Stimulated activated naive CD8-positive, alpha-beta T cell treated with anti-CD3 and anti-CD28 coated beads, Interleukin-15, Interleukin-2, amounts not matched to agents 100 ng/mL and 50 ng/mL, for 24 hours (primary cell): ENCODE measurements around the gene ATG4B.
"Not testable (repeated sequence)": the region's sequence is repeated elsewhere in the genome, so short reads cannot be mapped to it uniquely, and the experiment has no call there.

Experiments used
- H3K27ac Mint-ChIP-seq: one replicate; pipeline ENCODE4 v1.8.0; 2021; ENCODE audit warnings: mild to moderate bottlenecking, mixed read lengths
- H3K27me3 Mint-ChIP-seq: one replicate; pipeline ENCODE4 v1.8.0; 2021; ENCODE audit warnings: mixed read lengths
- H3K36me3 Mint-ChIP-seq: one replicate; pipeline ENCODE4 v1.8.0; 2021; ENCODE audit warnings: low read depth, mixed read lengths
- H3K4me1 Mint-ChIP-seq: one replicate; pipeline ENCODE4 v1.8.0; 2021; ENCODE audit warnings: low read depth, mixed read lengths
- H3K4me3 Mint-ChIP-seq: one replicate; pipeline ENCODE4 v1.8.0; 2021; ENCODE audit warnings: mild to moderate bottlenecking, mixed read lengths
- H3K9me3 Mint-ChIP-seq: one replicate; pipeline ENCODE4 v1.8.0; 2021; ENCODE audit warnings: mixed read lengths

Gene ATG4B

DNA sequence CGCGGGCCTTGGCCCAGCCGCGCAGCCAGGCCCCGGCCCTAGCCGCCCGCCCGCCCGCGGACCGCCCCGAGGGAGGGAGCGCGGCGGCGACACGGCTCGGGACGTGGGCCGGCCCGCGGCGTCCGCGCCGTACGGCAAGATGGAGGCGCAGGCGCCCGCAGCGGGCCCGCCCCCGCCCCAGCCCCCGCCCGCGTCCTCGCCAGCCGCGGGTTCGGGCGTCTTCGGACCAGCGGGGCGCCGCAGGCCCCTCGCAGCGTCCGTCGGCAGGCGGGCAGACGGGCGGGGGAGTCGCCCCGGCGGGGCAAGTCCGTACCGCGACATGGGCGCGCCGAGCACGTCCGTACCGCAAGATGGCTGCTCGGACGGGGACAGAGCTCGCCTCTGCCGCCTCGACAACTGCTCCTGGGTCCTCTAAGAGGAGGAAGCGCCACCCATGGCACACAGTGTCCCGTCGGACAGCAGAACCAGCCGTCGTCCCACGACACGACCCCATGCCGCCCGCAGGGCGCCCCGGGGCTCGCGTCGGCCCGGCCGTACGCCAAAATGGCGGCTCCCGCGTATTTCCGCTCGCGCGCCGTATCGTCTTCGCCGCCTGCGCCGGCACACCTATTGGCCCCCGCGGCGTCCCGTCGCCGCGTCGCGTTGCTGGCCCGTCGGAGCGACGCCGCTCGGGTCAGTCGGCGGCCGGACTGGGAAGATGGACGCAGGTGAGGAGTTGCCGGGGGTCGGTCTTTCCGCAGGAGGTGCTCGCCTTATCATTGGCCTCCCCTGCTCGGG, at the start of gene ATG4B, which contains the start of gene THAP4:
Gene ATG4B, plus strand, starts transcription at position 676 of the 777 bp plus-strand sequence. Its CDS starts 22 bp downstream, at position 698.
Gene THAP4, minus strand, starts transcription at position 141 of the 777 bp plus-strand sequence. CDS start 141 bp downstream, outside the sequence.
- peak within 1 kb of the TSS; percentile 91 for H3K27ac Mint-ChIP-seq
- H3K4me1 Mint-ChIP-seq, result peaks cover 56% of the 10 kb centered on the region
- H3K9me3 Mint-ChIP-seq, result no peaks in the 10 kb centered on the region
- peak within 1 kb of the TSS; percentile 92 for H3K4me3 Mint-ChIP-seq
- H3K36me3 Mint-ChIP-seq, result peaks cover 45% of the 10 kb centered on the region
- no peaks in the 10 kb centered on the region for H3K27me3 Mint-ChIP-seq

DNA sequence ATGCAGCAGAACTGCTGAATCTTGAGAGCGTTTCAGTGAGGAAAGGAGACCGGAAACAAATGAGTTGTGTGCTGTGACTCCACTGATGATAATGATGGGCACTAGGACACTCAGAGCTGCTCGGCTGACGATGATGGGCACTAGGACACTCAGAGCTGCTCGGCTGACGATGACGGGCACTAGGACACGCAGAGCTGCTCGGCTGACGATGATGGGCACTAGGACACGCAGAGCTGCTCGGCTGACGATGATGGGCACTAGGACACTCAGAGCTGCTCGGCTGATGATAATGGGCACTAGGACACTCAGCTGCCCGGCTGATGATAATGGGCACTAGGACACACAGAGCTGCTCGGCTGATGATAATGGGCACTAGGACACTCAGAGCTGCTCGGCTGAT, 47.6 kb upstream of the ATG4B start:
- Mint-ChIP-seq H3K9me3 (peaks cover 19% of the 10 kb centered on the region), H3K36me3 (peaks cover 21% of the 10 kb centered on the region)
- not testable (repeated sequence) for H3K27me3 Mint-ChIP-seq, H3K27ac Mint-ChIP-seq, H3K4me1 Mint-ChIP-seq, H3K4me3 Mint-ChIP-seq

DNA sequence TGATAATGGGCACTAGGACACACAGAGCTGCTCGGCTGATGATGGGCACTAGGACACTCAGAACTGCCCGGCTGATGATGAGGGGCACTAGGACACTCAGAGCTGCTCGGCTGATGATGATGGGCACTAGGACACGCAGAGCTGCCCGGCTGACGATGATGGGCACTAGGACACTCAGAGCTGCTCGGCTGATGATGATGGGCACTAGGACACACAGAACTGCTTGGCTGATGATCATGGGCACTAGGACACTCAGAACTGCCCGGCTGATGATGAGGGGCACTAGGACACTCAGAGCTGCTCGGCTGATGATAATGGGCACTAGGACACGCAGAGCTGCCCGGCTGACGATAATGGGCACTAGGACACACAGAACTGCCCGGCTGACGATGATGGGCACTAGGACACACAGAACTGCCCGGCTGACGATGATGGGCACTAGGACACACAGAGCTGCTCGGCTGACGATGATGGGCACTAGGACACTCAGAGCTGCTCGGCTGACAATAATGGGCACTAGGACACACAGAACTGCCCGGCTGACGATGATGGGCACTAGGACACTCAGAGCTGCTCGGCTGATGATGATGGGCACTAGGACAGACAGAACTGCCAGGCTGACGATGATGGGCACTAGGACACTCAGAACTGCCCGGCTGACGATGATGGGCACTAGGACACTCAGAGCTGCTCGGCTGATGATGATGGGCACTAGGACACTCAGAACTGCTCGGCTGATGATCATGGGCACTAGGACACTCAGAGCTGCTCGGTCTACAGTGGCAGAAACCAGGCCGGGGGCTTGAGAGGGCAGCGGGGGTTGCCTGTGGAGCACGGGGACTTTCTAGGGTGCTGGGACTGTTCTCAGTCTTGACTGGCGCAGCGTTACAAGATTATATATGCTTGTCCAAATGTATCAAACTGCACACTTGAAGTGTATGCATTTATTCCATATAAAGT, 46.7 kb upstream of the ATG4B start:
- not testable (repeated sequence) for H3K27me3 Mint-ChIP-seq, H3K4me1 Mint-ChIP-seq, H3K27ac Mint-ChIP-seq, H3K4me3 Mint-ChIP-seq
- H3K36me3 Mint-ChIP-seq, result peaks cover 16% of the 10 kb centered on the region
- H3K9me3 Mint-ChIP-seq, result peaks cover 19% of the 10 kb centered on the region

DNA sequence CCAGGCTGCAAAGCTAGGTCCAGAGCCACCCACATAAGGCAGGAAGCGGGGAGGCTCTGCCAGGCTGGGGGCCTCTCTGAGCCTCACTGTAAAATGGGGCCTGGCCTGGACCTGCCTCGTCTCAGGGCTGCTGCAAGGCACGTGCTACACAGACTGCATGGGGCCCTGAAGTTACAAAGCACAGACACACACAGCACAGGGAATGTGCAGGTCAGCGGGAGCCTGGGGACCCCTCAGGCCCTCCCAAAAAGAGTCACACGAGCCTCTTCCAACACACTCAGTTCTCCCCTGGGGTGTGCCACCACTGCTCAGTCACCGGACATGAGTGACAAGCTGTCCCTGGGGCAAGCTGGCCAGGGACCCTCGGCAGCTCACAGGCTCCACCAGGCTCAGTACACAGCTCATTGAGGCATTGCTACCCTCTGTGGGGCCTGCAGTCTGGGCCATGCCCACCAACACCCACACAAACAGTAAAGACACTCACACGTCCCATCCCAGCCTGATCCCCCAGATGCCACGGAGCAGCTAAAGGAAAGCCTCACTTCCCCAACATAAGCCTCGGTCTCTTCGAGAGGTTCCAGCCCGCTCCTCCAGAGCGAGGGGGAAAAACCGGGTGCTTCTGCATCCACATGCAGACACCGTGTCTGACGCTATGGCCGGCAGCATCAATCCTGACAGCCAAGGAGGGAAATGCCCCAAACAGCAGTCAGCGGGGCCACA, 45.2 kb upstream of the ATG4B start:
- Mint-ChIP-seq H3K4me1 (no peaks in the 10 kb centered on the region), H3K27ac (no peak overlapping the region), H3K4me3 (no peak overlapping the region), H3K9me3 (peaks cover 10% of the 10 kb centered on the region), H3K36me3 (peaks cover 21% of the 10 kb centered on the region), H3K27me3 (no peaks in the 10 kb centered on the region)

DNA sequence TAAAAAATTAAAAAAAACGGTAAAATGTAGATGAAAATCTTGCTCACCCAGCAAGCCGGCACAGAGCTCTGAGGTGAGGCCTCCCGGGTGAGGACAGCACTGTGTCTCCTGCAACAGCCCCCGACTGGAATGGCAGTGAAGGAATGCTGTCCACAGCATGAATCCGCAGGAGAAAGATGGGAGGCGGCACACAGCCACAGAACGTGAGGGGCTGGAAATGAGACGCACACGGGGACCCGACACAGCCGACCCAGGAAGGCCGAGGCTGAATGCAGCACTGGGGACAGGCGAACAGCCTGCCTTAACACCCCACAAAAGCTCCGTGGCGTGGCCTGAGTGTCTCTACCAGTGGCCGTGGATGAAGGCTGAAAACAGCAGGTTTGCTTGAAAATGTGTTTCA, 44.2 kb upstream of the ATG4B start:
- H3K4me1 Mint-ChIP-seq, result no peaks in the 10 kb centered on the region
- no peak overlapping the region for H3K27ac Mint-ChIP-seq
- no peak overlapping the region for H3K4me3 Mint-ChIP-seq
- peaks cover 3% of the 10 kb centered on the region for H3K9me3 Mint-ChIP-seq
- peaks cover 31% of the 10 kb centered on the region for H3K36me3 Mint-ChIP-seq
- no peaks in the 10 kb centered on the region for H3K27me3 Mint-ChIP-seq

DNA sequence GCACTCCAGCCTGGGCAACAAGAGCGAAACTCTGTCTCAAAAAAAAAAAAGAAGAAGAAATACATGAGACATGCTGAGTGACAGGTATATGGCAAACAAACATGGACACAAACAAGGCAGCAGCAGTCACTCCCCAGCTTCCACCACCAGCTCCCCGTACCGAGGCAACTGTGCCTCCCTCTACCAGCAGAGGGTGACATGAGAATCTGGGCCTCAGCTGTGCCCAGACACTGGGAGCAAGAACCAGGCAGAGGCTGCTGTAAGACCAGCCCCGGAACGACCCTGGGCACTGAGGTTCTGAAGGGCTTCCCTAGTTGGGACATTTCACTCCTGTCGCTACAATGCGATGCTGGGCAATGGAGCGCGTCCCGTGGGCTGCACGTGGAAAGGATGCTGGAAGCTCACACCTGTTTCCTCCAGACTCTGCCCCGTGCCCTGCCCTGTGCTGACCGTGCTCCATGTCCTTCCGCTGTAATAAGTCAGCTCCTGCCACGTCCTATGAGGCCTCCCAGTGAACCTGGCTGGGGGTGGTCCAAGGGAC, 41.8 kb upstream of the ATG4B start:
- no peak overlapping the region for H3K4me3 Mint-ChIP-seq
- H3K27ac Mint-ChIP-seq, result no peak overlapping the region
- H3K36me3 Mint-ChIP-seq, result peaks cover 46% of the 10 kb centered on the region
- no peaks in the 10 kb centered on the region for H3K4me1 Mint-ChIP-seq
- H3K27me3 Mint-ChIP-seq, result no peaks in the 10 kb centered on the region
- no peaks in the 10 kb centered on the region for H3K9me3 Mint-ChIP-seq

DNA sequence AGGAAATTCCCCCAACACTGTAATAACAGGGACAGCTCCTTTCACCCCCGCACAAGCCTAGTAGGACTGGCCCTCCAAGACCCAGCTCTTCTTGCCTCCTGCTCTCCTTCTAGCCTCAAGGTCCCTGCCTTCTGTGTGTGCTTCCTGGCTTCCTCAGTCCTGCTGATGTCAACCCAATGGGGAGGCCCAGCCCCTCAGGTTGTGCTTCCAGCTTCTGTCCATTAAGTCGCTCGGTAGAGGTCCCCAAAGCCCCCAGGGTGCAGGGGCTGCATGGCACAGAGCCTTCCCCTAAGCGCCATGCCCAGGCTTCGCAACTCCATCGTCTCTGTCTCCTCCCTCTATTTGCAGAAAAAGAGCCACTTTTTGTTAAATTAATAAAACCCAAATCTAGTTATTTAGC, 39.9 kb upstream of the ATG4B start:
- Mint-ChIP-seq H3K27ac (no peak overlapping the region), H3K4me3 (no peak overlapping the region), H3K9me3 (no peaks in the 10 kb centered on the region), H3K36me3 (peaks cover 58% of the 10 kb centered on the region), H3K4me1 (no peaks in the 10 kb centered on the region), H3K27me3 (no peaks in the 10 kb centered on the region)

DNA sequence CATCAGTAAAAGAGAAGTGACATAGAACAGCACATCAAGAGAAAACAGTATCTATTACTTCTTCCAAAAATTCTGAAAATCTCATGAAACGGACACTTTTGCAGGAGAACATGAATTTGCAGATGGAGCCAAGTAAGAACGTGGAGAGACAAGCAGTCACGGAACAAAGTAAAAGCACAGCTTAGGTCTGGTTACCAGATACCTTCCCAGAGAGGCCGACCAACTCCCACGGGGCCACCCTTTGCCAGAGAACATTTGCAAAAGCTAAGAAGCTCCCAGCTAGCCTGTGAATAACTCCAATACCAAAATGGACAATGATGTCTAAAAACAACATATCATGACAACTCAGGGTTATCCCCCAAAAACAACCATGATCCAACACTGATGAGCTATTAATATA, 39.4 kb upstream of the ATG4B start:
- H3K4me1 Mint-ChIP-seq, result no peaks in the 10 kb centered on the region
- H3K36me3 Mint-ChIP-seq, result peaks cover 58% of the 10 kb centered on the region
- no peaks in the 10 kb centered on the region for H3K27me3 Mint-ChIP-seq
- no peak overlapping the region for H3K27ac Mint-ChIP-seq
- no peak overlapping the region for H3K4me3 Mint-ChIP-seq
- H3K9me3 Mint-ChIP-seq, result no peaks in the 10 kb centered on the region

DNA sequence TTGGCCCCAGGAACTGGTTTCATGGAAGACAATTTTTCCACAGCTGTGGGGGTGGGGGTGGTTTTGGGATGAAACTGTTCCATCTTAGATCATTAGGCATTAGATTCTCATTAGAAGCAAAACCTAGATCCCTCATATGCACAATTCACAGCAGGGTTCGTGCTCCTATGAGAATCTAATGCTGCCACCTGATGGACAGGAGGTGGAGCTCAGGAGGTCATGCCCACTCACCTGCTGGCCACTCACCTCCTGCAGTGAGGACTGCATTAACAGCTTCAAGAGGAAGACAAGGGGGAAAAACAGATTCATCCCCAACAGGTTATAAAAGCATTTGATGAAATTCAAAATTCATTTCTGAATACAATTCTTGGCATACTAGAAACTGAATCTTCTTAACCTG, 39.0 kb upstream of the ATG4B start:
- Mint-ChIP-seq H3K4me1 (no peaks in the 10 kb centered on the region), H3K9me3 (no peaks in the 10 kb centered on the region), H3K27me3 (no peaks in the 10 kb centered on the region), H3K4me3 (no peak overlapping the region), H3K27ac (peak overlapping the region; percentile 6), H3K36me3 (peaks cover 60% of the 10 kb centered on the region)

DNA sequence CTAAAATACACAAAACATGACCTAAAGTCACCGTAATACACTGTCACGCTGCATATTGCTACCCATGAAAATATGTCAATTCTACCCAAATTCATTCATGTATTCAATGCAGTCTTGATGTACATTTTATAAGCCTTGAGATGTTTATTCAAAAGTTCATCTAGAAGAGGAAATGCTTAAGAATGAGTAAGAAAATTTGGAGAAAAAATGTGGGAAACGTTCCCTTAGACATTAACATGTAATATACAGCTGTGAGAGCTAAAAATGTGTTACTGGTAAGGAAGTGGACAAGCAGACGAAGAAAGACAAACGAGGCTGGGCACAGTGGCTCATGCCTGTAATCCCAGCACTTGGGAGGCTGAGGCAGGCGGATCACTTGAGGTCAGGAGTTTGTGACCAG, 37.9 kb upstream of the ATG4B start:
- peaks cover 53% of the 10 kb centered on the region for H3K36me3 Mint-ChIP-seq
- H3K4me3 Mint-ChIP-seq, result no peak overlapping the region
- H3K27me3 Mint-ChIP-seq, result no peaks in the 10 kb centered on the region
- no peaks in the 10 kb centered on the region for H3K9me3 Mint-ChIP-seq
- H3K4me1 Mint-ChIP-seq, result no peaks in the 10 kb centered on the region
- H3K27ac Mint-ChIP-seq, result no peak overlapping the region

DNA sequence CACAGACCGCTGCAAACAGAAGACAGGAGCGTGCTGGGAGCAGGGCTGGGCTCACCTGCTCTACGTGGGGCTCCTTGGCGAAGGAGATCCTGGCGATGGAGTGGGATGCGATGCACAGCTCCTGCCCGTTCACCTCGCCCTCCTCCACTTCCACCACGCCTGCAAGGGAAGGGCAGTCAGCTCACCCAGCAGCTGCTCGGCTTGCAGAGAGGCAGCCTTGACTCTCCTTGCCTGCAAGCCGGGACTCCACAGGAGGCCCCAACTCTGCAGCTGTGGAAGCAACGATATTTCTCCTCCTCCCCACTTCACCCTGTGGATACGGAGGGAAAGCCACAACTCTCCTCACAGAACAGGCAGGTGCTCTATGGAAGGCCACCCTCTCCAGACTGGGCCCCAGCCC, 35.7 kb upstream of the ATG4B start:
- H3K27ac Mint-ChIP-seq, result no peak overlapping the region
- H3K36me3 Mint-ChIP-seq, result peaks cover 50% of the 10 kb centered on the region
- no peaks in the 10 kb centered on the region for H3K9me3 Mint-ChIP-seq

DNA sequence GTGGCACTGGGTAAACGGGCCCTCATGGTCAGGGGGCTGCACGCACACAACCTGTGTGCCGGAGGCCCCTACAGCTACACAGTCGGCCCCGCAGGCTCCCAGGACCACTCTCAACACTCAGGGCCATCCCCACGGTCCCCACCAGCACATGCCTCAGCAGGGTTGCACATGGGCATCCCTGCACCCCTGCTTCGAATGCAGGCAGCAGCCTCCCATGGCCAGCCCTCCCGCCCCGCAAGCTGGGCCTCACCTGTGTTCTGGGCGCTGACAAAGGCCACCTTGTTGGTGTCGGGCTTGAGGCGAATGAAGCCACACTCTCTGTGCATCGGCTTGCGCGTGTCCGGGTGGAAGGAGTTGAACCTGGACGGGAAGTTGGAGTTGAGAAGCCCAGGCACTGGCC, 34.8 kb upstream of the ATG4B start:
- Mint-ChIP-seq H3K27ac (no peak overlapping the region), H3K9me3 (no peaks in the 10 kb centered on the region), H3K36me3 (peaks cover 43% of the 10 kb centered on the region), H3K4me3 (no peak overlapping the region), H3K27me3 (no peaks in the 10 kb centered on the region), H3K4me1 (no peaks in the 10 kb centered on the region)

More for the DNA sequence above, 35.7 kb upstream of the ATG4B start:
- Mint-ChIP-seq H3K4me3 (no peak overlapping the region), H3K4me1 (no peaks in the 10 kb centered on the region), H3K27me3 (no peaks in the 10 kb centered on the region)

DNA sequence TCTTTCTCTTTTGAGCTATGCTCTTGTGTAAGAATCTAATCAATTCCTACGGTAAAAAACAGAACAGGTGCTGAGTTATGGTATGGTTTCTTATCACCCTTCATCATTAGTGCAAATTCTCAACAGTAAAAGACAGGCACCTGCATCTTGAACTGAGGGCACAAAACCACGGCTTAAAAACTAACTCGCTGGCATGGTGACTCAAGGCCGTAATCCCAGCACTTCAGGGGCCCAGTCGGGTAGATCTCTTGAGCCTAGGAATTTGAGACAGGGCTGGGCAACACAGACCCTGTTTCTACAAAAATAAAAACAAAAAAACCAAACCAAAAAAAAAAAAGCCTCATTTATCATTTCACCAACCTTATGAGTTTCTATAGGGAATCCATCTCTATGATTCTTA, 33.8 kb upstream of the ATG4B start:
- Mint-ChIP-seq H3K4me1 (peaks cover 4% of the 10 kb centered on the region), H3K27ac (no peak overlapping the region), H3K4me3 (no peak overlapping the region), H3K9me3 (no peaks in the 10 kb centered on the region), H3K27me3 (no peaks in the 10 kb centered on the region), H3K36me3 (peaks cover 38% of the 10 kb centered on the region)

DNA sequence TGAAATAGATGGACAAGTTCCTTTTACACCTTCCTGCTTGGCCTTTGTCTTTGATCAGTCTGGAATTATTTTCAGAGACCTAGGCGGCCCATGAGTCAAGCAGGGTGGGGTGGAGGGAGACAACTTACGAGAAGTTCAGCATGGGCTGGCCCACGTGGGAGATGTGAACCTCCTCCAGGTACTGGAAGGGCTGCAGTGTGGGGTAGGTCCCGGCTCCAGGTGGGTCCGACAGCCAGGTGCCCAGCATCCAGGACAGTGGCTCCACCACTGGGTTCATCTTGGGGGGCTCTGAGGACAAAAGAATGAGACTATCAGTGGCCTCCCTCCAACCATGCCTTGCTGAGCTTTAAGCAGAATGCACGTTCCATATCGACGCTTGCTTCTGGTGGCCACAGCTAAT, 31.3 kb upstream of the ATG4B start:
- no peak overlapping the region for H3K27ac Mint-ChIP-seq
- peaks cover 24% of the 10 kb centered on the region for H3K36me3 Mint-ChIP-seq

More for the DNA sequence above, 31.3 kb upstream of the ATG4B start:
- Mint-ChIP-seq H3K27me3 (no peaks in the 10 kb centered on the region), H3K9me3 (no peaks in the 10 kb centered on the region), H3K4me3 (no peak overlapping the region), H3K4me1 (peaks cover 21% of the 10 kb centered on the region)
